ENCODE data around the gene ADAMTS19.
"Not testable (repeated sequence)": the region's sequence is repeated elsewhere in the genome, so short reads cannot be mapped to it uniquely, and the experiment has no call there.

Gene ADAMTS19

GRCh38 chr5:129477532-129477931, 17.4 kb downstream of the ADAMTS19 start:
- DNase-seq (ENCODE audit: low read depth), result no peak

GRCh38 chr5:129481161-129481560, 21.1 kb downstream of the ADAMTS19 start:
- no peak for DNase-seq (ENCODE audit: low read depth)

DNA sequence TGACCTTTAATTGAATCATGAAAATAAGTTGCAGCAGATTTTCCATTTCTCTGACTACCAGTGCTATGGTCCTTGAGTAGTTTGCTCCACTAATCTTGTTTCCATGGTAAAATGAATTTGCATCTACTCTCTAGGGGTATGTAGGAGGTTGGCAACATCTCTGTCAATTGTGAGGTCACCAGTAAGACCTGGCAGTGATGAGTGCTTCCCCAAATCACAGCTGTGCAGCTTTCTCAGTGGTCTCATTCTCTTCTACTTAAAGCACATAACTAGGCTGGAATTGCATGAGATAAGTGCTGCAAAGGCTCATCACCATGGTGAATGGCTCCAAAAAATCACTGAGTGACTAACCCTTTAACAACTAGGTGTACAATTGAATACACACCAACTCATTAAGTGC, 36.3 kb downstream of the ADAMTS19 start:
- no peak for DNase-seq (ENCODE audit: low read depth)

DNA sequence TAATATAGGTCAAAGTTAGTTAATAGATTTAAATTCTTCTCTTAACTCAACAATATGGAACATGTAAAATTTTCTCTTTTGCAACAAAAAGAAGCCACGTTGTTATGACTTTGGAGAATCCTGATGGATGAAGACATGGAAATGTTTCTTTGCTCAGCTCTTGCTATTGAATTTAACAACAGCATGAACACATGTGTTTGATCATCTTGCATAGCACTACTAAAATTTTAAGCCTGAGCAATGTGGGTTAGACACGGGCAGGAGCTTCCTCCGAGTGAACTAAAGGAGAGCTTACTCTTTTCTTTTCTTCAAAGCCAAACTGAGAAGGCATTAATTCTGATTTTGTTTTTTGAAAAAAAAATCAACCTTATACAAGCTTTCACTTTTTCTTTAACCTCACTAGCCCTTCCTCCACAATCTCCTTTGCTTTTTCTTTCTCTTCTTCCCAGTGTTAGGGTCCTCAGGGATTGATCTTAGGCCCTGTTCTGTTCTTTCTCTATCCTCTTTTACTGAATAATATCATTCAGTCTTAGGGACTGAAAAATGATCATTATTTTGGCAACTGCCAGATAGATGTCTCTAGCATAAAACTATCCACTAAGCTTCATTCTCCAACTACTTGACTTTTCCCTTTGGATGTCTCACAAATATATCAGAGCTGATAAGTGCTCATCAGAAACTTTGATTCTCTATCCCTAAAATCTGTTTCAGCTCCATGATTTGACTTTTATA, 36.9 kb downstream of the ADAMTS19 start:
- no peak for DNase-seq (ENCODE audit: low read depth)

- no peak for DNase-seq (ENCODE audit: low read depth)
Observed at GRCh38 chr5:129499208-129499852, 39.2 kb downstream of the ADAMTS19 start.

GRCh38 chr5:129500101-129500500, 40.0 kb downstream of the ADAMTS19 start:
- no peak for DNase-seq (ENCODE audit: low read depth)

DNA sequence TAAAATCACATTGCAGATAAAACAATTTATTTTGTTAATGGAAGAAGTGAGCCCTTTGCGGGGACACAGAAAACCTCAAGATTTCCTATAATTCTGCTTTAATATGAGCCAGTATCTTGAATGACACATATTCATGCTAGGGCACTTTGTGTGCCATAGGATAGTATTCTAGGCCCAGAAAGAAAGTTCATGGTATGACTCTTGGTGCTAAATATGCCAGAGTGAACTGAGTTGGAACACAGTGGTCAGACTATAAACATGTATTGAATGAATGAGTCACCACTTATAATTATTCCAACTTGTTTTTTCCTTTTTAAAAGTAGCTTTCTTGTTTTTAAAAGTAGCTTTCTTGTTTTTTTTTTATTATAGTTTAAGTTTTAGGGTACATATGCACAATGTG, 46.0 kb downstream of the ADAMTS19 start:
- DNase-seq (ENCODE audit: low read depth), result no peak

DNA sequence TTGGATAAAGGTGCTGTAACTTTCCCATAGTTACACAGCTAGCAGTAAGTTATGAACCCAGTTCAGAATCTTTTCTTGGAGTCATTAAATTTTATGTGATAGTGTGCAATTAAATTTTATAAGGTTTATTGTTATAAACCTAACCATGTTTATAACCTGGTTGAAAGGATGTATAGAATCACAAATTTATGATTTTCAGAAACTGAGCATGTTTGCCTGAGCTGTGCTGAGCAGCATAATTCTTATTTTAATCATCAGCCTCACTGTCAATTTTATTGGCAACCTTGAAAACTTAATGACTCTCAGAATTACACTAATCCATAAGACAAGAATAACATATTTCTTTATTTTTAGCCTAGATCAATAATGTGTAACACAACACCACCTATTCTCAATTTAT, 46.9 kb downstream of the ADAMTS19 start:
- DNase-seq (ENCODE audit: low read depth), result no peak

DNA sequence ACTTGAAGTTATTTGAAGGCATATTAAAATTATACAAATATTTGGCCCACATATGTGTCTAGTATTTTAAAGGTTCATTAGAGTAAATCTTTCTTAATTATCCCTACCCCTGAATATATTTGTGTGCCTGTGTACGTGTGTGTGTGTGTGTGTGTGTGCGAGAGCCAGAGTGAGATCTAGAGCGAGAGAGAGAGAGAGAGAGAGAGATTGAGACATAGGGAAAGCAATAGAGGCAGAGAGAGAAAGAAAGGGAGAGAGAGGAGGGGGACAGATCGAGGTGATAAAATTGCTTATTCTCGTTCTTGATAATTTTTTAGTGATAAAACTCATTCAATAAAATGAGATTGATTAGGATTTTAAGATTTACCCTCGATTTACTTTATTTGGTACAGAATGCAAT, 47.4 kb downstream of the ADAMTS19 start:
- DNase-seq (ENCODE audit: low read depth), result no peak

DNA sequence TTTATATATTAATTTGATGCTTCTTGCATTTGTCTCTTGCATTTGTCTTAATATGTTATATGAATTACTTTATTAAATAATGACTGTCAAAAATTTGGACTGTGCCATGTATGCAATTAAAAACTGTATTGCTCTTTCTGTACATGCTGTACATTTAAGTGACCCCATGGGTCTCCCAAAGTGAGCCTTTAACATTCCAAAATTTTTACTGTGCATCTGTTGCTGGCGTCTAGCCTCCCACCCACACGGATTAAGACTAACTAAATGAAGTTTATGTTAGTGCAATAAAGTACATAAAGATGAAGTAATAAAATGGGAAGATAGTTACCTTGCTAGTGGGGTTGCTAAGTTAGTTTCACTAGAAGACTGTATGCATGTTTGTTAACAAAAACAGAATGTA, 48.5 kb downstream of the ADAMTS19 start:
- no peak for DNase-seq (ENCODE audit: low read depth)

DNA sequence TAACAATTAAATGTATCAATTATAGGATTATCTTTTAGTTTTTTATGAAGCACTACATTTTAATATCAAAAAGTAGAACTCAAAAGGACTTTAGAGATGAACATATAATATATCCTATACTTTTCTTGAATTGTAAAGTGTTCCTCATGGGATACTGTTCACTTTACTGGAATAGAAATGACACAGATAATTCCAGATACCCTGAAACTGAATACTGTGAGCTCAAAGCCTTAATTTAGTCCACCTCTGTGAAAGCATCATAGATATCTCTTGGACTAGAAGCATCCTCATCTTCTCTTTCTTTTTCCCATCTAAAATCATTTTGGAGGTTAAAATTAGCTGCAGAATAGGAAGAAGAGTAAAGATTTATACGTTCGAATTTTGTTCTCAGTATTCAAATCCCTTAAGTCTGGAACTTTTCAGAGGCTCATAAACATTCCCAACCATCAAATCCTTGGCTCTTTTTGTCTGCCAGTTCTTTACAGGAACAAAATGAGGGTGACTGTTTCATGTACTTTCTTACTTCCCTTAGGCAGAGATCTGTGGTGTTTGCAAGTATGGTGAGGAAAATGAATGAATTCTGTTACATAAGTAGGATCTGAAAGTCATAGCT, 49.4 kb downstream of the ADAMTS19 start:
- no peak for DNase-seq (ENCODE audit: low read depth)

GRCh38 chr5:129511291-129511690, 51.2 kb downstream of the ADAMTS19 start:
- no peak for DNase-seq (ENCODE audit: low read depth)

DNA sequence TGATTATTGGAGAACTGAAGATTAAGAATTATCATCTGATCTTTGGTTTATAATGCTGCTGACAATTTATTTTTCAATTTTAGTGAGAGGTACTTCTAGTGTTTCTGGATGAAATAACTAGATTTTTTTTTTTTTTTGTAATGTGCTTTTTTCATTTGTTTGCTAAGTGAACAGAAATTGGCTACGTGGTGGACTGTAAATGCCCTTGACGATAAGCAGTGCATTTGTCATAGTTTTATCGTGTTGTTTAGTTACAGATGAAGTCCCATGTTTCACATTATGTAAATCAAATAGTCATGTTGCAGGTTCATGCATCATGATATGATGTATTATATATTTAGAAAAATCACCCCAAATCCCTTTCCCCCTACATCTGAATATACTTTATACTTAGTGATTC, 81.0 kb downstream of the ADAMTS19 start:
- DNase-seq (ENCODE audit: low read depth), result no peak

DNA sequence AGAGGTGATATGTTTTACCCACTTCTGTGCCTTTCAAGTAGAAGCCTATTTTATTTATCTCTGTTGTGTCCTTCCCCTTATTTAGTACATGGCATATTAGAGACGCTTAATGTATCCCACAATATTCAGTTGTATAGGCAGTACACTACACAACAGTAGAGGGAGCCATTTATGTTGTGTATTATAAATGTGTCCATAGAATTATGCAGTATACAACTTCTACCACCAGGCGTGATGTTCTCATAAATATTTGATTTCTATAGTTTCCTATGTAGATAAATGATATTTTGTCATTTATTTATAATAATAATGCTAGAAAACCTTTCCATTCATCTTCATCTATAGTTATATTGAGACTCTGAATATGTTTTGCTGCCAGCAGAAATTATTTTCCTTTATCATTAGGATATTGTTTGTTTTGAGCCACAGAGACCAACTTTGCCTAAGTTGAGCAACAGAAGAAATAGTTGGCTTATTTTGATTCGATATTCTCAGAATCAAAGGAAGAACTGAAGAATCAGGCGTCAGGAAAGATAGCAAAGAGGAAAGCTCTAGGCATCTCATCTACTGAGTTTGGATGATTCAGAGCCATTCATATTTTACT, 81.7 kb downstream of the ADAMTS19 start:
- no peak for DNase-seq (ENCODE audit: low read depth)

DNA sequence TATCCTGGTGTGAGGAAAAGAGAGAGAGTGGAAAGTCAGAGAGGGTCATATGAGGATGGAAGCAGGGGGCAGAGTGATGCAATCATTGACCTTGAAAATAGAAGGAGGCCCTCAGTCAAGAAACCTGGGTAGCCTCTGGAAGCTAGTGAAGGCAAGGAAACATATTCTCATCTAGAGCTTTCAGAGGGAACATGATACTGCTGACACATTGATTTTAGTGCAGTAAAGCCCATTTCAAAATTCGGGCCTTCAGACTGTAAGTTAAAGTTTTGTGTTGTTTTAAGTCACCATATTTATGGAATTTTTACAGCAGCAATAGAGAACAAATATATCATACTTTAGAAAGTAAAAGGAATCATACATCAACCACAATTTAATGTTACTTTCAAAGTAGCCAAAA, 87.0 kb downstream of the ADAMTS19 start:
- no peak for DNase-seq (ENCODE audit: low read depth)

DNA sequence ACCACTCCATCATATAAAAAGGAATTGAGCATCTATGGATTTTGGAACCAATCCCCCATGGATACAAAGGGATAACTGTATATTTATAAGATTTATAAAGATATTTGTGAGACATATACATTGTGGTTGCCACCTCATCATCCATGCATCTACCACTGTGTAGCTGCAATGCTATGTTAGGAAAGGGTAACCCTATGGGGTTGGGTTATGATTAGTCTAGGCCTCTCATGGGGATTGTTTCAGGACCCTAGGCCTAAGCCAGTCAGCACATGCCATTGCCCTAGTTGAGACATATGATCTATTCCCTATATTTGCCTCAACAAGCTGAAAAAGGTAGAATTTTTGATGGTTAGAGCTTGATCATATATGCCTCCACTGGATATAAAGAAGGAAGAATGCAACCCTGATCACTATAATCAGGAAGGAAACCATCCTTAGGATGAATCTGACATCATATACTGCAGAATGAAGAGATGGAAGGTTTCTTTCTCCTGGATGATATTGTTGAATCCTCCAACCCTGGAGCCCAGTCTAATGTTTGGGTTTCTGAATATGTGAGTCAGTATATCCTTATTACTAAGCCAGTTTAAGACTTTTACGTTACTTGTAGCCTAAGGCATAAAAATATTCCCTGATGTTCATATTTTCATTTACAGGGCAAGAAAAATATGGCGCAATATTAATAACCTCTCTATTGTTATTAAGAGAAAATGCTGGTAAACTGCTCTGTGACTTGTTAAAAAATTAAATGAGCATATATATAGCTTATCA, 94.2 kb downstream of the ADAMTS19 start:
- DNase-seq (ENCODE audit: low read depth), result no peak

DNA sequence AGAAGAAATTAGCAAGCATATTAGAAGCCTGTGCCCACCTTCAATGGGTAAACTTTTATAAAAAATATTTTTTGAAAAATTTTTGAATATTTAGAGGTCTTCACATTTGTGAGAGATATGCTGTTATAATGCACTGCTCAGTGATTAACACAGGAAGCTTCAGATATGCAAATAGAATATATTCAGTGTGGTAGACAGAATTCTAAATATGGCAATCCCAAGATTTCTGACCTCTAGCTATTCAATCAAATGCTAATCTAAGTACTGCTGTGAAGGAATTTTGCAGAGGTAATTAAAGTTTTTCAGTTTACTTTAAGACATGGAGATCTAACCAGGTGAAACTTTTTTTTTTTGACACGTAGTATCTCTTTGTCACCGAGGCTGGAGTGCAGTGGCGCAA, 103.5 kb downstream of the ADAMTS19 start:
- no peak for DNase-seq (ENCODE audit: low read depth)

GRCh38 chr5:129569295-129569694, 109.2 kb downstream of the ADAMTS19 start:
- no peak for DNase-seq (ENCODE audit: low read depth)

DNA sequence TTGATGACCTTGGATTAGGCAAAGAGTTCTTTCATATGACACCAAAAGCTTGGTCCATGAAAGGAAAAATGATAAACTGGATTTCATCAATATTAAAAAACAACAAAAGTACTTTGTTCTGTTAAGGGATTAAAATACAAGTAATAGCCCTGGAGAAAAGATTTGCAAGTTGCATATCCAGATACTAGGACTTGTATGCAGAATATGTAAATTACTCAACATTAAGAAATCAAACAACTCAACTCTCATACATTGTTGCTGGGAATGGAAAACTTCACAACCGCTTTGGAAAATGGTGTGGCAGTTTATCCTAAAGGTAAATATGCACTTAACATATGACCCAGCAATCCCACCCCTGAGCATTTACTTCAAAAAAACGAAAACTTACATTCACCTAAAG, 112.0 kb downstream of the ADAMTS19 start:
- DNase-seq (ENCODE audit: low read depth), result no peak

GRCh38 chr5:129584496-129584895, 124.4 kb downstream of the ADAMTS19 start:
- DNase-seq (ENCODE audit: low read depth), result not testable (repeated sequence)

GRCh38 chr5:129591508-129592160, 131.5 kb downstream of the ADAMTS19 start:
- DNase-seq (ENCODE audit: low read depth), result no peak

- DNase-seq (ENCODE audit: low read depth), result no peak
Observed at GRCh38 chr5:129593525-129593924, 133.4 kb downstream of the ADAMTS19 start.

Measured in stimulated activated CD8-positive, alpha-beta memory T cell treated with anti-CD3 and anti-CD28 coated beads, Interleukin-15, amount 100 ng/mL, for 1 hour (primary cell).